Measurements from ENCODE around the gene HSPBAP1. TPM values are rescaled to one million over a fixed set of nuclear protein-coding genes. Genes with fewer than 3 reads are reported as not detected.

HSPBAP1 gene
- total RNA-seq, 1 experiment from 2014 or later: 13.1 TPM

DNA sequence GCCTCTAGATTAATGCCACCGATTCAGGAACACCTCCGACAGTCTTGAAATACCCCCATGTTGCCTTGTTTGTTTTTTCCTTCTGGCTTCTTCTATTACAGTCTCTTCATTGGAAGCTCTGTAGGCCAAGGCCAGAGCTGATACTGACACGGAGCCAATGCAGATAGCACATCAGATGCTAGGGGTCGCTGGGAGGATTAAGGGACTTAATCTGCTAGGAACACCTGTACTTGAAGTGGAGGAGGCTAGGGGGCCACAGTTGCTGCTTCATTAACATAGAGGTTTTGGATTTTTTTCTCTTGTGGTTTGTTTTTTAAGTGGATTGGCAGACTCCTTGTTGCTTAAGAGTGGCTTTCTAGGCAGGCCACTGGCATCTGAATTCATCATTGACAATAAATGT lies 63.4 kb downstream of the HSPBAP1 start:
- TF ChIP-seq, protein P1, sequence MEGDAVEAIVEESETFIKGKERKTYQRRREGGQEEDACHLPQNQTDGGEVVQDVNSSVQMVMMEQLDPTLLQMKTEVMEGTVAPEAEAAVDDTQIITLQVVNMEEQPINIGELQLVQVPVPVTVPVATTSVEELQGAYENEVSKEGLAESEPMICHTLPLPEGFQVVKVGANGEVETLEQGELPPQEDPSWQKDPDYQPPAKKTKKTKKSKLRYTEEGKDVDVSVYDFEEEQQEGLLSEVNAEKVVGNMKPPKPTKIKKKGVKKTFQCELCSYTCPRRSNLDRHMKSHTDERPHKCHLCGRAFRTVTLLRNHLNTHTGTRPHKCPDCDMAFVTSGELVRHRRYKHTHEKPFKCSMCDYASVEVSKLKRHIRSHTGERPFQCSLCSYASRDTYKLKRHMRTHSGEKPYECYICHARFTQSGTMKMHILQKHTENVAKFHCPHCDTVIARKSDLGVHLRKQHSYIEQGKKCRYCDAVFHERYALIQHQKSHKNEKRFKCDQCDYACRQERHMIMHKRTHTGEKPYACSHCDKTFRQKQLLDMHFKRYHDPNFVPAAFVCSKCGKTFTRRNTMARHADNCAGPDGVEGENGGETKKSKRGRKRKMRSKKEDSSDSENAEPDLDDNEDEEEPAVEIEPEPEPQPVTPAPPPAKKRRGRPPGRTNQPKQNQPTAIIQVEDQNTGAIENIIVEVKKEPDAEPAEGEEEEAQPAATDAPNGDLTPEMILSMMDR (IDR thresholded peaks at IDR 0.05; ENCODE audit: insufficient read depth in 1 of 2, low read depth in 1 of 2, low read length in 1 of 2, severe bottlenecking in 1 of 2, unreplicated experiment in 1 of 2): no peak
- H3K4me1 ChIP-seq: no peaks in the 10 kb centered on the region

DNA sequence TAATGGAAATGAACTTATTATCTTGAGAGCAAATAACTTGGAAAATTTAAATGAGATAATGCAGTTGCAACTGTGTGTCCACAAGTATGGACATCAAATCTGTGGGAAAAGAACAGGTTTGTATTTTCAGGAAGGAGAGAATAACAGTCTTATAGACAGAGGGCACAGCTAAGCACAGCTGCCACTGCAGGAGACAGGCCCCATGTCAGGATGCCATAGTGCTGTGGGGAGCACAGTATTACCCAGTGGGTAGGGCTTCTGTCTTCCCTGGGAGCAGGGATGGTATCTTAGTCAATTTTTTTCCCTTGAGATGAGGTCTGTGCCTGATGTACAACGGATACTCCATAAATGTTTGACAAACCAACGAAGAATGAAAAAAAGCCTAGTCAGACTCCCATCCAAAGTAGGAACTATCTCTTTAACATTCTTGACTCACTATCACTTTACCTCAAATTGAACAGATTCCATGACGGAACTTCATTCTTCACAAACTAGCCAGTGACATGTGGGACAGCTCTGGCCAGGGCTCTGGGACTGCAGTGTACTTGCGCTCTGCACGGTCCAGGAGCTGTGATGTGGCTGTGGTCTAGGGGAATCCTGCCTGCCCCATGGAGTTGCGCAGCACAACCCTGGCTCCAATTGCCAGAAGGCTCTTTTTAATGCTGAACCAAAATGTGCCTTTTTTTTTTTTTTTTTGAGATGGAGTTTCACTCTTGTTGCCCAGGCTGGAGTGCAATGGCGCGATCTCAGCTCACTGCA lies 64.7 kb downstream of the HSPBAP1 start:
- POLR2A ChIA-PET: no interaction called here
- H3K4me1 ChIP-seq: no peaks in the 10 kb centered on the region
- Mint-ChIP-seq H3K4me3 (ENCODE audit: unreplicated experiment) (no peak overlapping the region), H3K27ac (ENCODE audit: unreplicated experiment) (no peak overlapping the region), H3K4me1 (ENCODE audit: low read depth, unreplicated experiment) (peaks cover 7% of the 10 kb centered on the region), H3K36me3 (ENCODE audit: insufficient read depth, unreplicated experiment) (peaks cover 14% of the 10 kb centered on the region), H3K27me3 (ENCODE audit: insufficient read depth, unreplicated experiment) (no peaks in the 10 kb centered on the region), H3K9me3 (ENCODE audit: unreplicated experiment) (peaks cover 14% of the 10 kb centered on the region)
- H3K9me3 ChIP-seq: no peaks in the 10 kb centered on the region
- TF ChIP-seq, protein P1 (IDR thresholded peaks at IDR 0.05; ENCODE audit: insufficient read depth in 1 of 2, low read depth in 1 of 2, low read length in 1 of 2, severe bottlenecking in 1 of 2, unreplicated experiment in 1 of 2): no peak
- intact Hi-C loops (cut with micrococcal nuclease; ENCODE audit: unreplicated experiment): no loop called here
- no peak for DNase-seq
- no peaks in the 10 kb centered on the region for H3K27me3 ChIP-seq (replicated peaks; ENCODE audit: control insufficient read depth, insufficient read depth, low read length)
- H3K4me3 ChIP-seq (ENCODE audit: low read depth, low read length): no peak overlapping the region
- CTCF ChIA-PET: interaction anchor here (0.6 kb wide), 2 partner anchors 22 to 44 kb away, joined by 3 to 4 read pairs; no protein-coding TSS in a partner anchor
- H3K36me3 ChIP-seq (ENCODE audit: control insufficient read depth, insufficient read depth, low read length): no peaks in the 10 kb centered on the region; the same call in 1 of the 2 replicates
- no TSS peak for BruUV-seq (replicated peaks)

More for the DNA sequence above, 63.4 kb downstream of the HSPBAP1 start:
- no peak for DNase-seq
- Mint-ChIP-seq H3K27ac (ENCODE audit: unreplicated experiment) (no peak overlapping the region), H3K36me3 (ENCODE audit: insufficient read depth, unreplicated experiment) (peaks cover 11% of the 10 kb centered on the region), H3K9me3 (ENCODE audit: unreplicated experiment) (peaks cover 19% of the 10 kb centered on the region), H3K4me3 (ENCODE audit: unreplicated experiment) (no peak overlapping the region), H3K4me1 (ENCODE audit: low read depth, unreplicated experiment) (peaks cover 7% of the 10 kb centered on the region), H3K27me3 (ENCODE audit: insufficient read depth, unreplicated experiment) (no peaks in the 10 kb centered on the region)
- CTCF ChIA-PET: no interaction called here
- H3K9me3 ChIP-seq: no peaks in the 10 kb centered on the region
- no TSS peak for BruUV-seq (replicated peaks)
- H3K36me3 ChIP-seq (ENCODE audit: control insufficient read depth, insufficient read depth, low read length): no peaks in the 10 kb centered on the region; the same call in 1 of the 2 replicates
- H3K4me3 ChIP-seq (ENCODE audit: low read depth, low read length): no peak overlapping the region
- H3K27me3 ChIP-seq (replicated peaks; ENCODE audit: control insufficient read depth, insufficient read depth, low read length): no peaks in the 10 kb centered on the region
- intact Hi-C loops (cut with micrococcal nuclease; ENCODE audit: unreplicated experiment): no loop called here
- POLR2A ChIA-PET: no interaction called here

DNA sequence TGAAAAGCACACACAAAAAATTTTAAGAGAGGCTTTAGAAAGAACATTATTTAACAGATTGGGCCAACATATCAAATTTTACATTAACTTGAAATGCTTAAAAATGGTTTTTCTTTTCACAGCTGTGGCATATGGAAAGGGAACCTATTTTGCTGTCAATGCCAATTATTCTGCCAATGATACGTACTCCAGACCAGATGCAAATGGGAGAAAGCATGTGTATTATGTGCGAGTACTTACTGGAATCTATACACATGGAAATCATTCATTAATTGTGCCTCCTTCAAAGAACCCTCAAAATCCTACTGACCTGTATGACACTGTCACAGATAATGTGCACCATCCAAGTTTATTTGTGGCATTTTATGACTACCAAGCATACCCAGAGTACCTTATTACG lies 65.4 kb downstream of the HSPBAP1 start:
- Mint-ChIP-seq H3K27me3 (ENCODE audit: insufficient read depth, unreplicated experiment) (no peaks in the 10 kb centered on the region), H3K27ac (ENCODE audit: unreplicated experiment) (no peak overlapping the region), H3K4me3 (ENCODE audit: unreplicated experiment) (no peak overlapping the region), H3K4me1 (ENCODE audit: low read depth, unreplicated experiment) (peaks cover 7% of the 10 kb centered on the region), H3K36me3 (ENCODE audit: insufficient read depth, unreplicated experiment) (peaks cover 19% of the 10 kb centered on the region), H3K9me3 (ENCODE audit: unreplicated experiment) (peaks cover 10% of the 10 kb centered on the region)
- ChIA-PET POLR2A (no interaction called here), CTCF (no interaction called here)
- Histone ChIP-seq H3K4me1 (no peaks in the 10 kb centered on the region), H3K27me3 (replicated peaks; ENCODE audit: control insufficient read depth, insufficient read depth, low read length) (no peaks in the 10 kb centered on the region), H3K36me3 (ENCODE audit: control insufficient read depth, insufficient read depth, low read length) (no peaks in the 10 kb centered on the region; the same call in 1 of the 2 replicates), H3K4me3 (ENCODE audit: low read depth, low read length) (no peak overlapping the region), H3K9me3 (no peaks in the 10 kb centered on the region)
- intact Hi-C loops (cut with micrococcal nuclease; ENCODE audit: unreplicated experiment): no loop called here
- DNase-seq: no peak
- TF ChIP-seq, protein P1 (IDR thresholded peaks at IDR 0.05; ENCODE audit: insufficient read depth in 1 of 2, low read depth in 1 of 2, low read length in 1 of 2, severe bottlenecking in 1 of 2, unreplicated experiment in 1 of 2): no peak
- BruUV-seq (replicated peaks): TSS peak; percentile 8
